GM18861 (cell line): Measurements from ENCODE around the gene STK11IP.

Experiments
- ATAC-seq: cut with Tn5 transposase; IDR thresholded peaks from one replicate; pipeline ENCODE4 v1.9.1; 2021; ENCODE audit not compliant: unreplicated experiment

STK11IP gene, protein sequence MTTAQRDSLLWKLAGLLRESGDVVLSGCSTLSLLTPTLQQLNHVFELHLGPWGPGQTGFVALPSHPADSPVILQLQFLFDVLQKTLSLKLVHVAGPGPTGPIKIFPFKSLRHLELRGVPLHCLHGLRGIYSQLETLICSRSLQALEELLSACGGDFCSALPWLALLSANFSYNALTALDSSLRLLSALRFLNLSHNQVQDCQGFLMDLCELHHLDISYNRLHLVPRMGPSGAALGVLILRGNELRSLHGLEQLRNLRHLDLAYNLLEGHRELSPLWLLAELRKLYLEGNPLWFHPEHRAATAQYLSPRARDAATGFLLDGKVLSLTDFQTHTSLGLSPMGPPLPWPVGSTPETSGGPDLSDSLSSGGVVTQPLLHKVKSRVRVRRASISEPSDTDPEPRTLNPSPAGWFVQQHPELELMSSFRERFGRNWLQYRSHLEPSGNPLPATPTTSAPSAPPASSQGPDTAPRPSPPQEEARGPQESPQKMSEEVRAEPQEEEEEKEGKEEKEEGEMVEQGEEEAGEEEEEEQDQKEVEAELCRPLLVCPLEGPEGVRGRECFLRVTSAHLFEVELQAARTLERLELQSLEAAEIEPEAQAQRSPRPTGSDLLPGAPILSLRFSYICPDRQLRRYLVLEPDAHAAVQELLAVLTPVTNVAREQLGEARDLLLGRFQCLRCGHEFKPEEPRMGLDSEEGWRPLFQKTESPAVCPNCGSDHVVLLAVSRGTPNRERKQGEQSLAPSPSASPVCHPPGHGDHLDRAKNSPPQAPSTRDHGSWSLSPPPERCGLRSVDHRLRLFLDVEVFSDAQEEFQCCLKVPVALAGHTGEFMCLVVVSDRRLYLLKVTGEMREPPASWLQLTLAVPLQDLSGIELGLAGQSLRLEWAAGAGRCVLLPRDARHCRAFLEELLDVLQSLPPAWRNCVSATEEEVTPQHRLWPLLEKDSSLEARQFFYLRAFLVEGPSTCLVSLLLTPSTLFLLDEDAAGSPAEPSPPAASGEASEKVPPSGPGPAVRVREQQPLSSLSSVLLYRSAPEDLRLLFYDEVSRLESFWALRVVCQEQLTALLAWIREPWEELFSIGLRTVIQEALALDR

DNA sequence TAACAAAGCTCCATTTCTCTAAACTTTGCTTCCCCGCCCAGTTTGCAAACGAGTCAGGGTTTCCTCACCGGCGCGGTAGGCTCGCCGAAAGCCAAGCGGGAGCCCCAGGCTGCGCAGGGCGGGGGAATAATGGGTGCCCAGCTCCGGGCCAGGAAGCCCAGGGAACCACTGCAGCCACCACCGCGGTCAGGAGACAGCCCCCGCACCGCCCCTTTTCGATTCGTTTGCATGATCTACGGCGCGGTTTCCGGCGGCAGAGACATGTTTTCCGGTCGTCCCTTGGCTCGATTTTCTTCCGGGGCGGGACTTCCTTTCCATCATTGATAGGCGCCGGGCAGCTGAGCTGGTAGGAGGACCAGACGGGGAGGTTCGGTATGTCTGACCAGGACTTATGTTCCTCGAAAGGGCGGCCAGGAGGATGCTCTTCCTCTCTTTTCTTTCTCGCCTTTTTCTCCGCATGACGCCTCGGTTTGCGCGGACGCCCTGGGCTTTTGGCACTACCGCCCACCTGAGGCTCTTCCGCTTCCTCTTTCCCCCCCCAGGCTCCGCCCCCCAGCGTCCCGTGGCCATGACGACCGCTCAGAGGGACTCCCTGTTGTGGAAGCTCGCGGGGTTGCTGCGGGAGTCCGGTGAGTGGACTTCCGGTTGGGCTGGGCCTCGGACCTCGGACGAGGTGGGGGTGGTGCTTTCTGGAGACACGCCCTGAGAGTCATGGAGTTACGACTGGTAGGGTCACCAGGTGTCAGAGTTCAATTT lies at the start of gene STK11IP:
TSS of gene STK11IP (plus strand) at position 306 of the 756 bp plus-strand sequence. CDS start at position 569, 263 bp downstream.
- ATAC-seq = peak; percentile 83

DNA sequence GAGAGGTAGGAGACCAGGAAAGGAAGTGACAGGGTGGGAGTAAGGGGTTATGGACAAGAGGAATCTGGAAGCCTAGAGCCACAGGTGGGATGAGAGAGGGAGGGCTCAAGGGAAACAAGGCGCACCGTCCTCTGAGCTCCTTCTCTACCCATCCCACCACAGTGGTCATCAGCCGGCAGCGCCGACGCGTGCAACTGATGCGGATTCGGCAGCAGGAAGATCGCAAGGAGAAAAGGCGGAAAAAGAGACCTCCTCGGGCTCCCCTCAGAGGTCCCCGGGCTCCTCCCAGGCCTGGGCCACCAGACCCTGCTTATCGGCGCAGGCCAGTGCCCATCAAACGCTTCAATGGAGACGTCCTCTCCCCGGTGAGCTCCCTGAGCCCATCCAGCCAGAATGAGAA lies 48.7 kb upstream of the STK11IP start:
- no peak for ATAC-seq

DNA sequence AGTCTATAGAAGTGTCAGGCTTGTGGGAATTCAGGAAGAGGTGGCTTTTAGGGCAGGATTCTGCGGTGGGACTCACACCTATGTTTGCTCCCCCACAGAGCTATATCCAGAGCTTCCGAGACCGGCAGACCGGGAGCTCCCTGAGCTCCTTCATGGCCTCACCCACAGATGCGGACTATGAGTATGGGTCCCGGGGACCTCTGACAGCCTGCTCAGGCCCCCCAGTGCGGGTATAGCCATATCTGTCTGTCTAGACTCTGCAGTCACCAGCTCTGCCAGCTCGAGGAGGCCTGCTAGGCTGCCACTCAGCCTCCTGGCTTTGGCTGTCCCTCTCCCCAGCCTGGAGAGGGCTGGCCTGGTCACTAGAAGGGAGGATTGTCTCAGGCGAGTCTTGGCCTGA lies 48.0 kb upstream of the STK11IP start:
- ATAC-seq = no peak

- ATAC-seq = peak; percentile 23
Observed at GRCh38 chr2:219551441-219552381, 45.9 kb upstream of the STK11IP start.

DNA sequence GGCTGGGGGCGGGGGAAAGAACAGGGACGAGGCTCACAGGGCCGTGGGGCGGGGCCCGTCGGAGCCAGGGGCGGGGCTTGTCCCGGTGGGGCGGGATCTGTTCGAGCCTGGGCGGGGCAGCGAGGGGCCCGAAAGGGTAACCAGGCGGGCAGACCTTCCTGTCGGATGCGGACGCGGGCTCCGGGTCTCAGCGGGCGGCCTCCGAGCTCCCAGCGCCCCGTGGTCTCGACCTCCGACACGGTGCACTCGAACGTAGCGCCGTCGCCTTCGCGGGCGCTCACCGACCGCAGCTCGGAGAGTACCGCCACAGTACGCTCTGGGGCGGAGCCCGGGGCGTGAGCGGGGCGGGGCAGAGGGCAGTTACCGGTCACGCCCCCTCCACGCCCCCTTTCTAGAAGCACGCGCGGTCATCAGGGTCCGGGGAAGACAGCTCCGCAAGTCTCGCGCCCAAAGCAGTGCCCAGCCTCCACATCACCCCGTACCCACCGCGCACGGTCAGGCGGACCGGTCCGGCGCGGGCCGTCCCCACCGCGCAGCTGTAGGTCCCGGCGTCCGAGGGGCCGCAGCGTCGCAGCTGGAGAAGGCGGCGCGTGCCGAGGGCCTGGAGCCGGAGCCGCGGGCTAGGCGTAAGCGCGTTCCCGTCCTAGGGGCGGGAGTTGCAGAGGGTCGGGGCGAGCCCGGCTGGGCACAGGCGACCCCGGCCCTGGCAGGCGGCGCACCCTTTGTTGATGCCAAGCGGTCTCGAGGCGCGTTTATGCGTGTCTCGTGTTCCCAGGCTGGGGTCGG lies 45.1 kb upstream of the STK11IP start:
- peak; percentile 75 for ATAC-seq

- ATAC-seq = no peak
Observed at GRCh38 chr2:219553168-219553417, 44.6 kb upstream of the STK11IP start.

DNA sequence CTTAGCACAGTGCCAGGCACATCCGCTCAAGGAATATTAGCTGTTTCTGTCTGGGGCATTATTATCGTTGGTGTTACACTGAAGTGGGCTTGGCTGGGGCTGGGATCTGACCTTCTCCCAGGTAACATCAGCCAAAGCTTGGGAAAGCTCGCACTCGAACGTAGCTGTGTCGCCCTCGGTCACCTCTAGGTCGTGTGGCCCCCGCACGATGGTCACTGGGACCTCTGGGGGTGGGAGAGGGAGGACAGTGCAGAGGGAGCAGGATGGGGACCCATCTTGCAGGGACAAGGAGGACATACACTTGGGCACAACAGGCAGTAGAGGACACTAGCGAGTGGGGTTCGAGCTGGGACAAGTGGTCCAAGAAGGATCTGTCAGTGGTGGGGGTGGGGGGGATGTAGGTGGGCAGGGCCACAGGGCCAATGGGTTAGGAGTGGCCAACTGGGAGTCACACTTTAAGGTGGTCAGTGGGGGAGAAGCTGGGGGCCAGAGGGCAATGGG lies 44.1 kb upstream of the STK11IP start:
- no peak for ATAC-seq

- no peak for ATAC-seq
Observed at GRCh38 chr2:219554350-219554749, 43.3 kb upstream of the STK11IP start.

GRCh38 chr2:219555956-219556355 lies 41.7 kb upstream of the STK11IP start:
- no peak for ATAC-seq

DNA sequence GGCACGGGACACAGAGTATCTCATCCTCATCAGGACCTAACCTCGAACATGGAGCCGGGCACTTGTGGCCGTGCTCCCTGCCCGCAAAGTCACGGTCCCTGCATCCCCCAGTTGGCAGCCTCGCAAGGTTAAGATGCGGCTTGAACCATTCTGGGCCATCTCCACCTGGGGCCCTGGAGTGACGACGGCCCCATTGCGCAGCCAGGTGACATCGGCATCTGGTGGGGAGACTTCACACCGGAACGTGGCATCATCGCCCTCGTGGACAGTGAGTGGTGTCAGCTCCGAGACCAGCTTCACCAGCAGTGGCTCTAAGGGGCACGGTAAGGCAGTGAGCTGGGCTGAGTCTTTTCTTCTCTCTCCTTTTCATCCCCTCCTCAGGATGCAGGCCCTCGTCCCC lies 41.2 kb upstream of the STK11IP start:
- no peak for ATAC-seq

GRCh38 chr2:219557320-219557719 lies 40.3 kb upstream of the STK11IP start:
- ATAC-seq = no peak

DNA sequence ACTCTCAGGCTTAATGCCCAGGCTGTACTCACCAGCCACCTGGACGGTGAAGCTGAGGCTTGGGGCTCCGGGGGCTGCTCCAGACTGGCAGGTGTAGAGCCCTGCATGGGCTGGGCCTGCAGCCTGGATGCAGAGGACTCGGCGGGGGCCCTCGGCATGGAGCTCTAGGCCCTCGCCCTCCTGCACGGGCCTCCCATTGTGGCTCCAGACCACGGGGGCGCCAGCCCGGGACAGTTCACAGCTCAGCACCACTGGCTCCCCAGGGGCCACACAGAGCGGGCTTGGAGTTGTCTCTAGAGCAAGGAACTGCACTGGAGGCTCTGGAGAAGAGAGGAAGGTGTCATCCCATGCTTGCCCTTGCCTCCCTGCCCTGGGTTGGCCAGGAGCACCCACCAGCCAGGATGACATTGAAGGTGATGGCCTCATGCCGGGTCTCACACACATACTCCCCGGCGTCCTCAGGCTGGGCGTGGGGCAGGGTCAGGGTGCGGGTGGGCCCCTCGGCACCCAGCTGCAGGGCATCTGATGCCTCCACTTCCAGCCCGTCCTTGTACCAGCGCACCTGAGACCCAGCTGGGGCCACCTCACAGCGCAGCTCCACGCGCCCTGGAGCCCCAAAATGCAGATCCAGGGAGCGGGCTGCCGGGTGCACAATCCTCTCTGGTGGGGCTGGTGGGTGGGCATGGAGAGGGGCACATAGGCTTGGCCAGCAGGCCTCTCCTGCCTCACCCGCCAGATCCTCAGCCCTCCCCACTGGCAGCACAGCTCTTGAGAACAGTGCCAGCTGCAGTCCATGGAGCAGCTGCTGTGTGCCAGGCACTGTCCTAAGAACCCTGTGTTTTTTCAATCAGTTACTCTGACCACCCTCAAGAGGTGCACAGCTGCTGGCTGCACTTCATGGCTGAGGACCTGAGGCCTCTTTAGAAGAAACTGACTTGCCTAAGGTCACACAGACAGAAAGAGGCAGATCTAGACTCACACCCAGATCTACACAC lies 39.6 kb upstream of the STK11IP start:
- no peak for ATAC-seq

GRCh38 chr2:219559156-219559915 lies 38.3 kb upstream of the STK11IP start:
- no peak for ATAC-seq

DNA sequence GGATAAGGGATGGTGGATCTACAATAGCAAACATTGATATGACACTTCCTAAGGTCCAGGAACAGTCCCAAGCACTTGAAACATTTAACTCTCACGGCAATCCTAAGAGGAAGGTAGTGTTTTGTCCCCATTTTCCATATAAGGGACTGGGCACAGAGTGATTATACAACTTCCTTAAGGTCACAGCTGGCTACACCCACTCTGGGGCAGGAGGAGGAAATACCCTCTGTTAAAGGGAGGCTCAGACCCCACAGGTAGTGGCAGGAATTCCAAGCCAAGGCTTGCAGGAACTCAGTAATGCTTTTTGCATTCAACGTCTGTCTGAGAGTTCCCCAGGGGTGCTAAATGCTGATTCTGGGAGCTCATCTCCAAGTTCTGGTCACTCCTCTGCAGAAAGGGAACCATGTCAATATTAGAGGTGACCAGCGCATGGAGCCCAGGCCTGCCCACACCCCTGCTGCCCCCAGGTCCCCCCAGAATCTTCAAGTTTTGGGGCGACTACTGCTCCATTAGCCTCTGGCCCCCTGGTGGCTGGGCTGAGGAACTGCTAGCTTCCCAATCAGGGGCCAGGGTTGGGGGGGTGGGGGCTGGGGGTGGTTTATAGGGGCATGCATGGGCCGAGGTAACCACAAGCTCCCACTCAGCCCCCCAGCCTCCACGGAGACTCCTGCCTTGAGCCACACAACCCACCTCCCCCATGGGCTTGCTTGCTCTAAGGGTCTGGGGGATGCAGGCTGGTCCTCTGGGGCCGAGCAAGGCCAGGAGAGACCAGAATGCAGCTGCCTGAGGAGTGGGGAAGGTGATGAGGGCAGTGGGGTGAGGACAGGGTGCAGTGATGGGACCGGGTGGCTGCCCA lies 37.4 kb upstream of the STK11IP start:
- ATAC-seq = no peak

- ATAC-seq = no peak
Observed at GRCh38 chr2:219560893-219561178, 36.8 kb upstream of the STK11IP start.
